ENCODE results near the gene TNFSF13.

DNA sequence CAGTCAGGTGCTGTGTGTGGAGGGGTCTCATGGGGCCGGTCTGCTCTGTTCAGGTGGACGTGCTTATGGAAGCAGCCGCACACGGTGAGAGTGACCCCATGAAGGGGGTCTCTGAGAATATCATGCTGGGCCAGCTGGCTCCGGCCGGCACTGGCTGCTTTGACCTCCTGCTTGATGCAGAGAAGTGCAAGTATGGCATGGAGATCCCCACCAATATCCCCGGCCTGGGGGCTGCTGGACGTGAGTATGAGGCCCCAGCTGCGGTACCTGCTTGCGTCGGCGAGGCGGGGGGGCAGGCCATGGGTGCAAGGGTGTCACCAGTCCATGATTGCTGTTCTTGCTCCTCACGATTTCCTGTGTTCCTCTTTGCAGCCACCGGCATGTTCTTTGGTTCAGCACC, 46.4 kb upstream of the TNFSF13 start:
- TF ChIP-seq, protein P1, sequence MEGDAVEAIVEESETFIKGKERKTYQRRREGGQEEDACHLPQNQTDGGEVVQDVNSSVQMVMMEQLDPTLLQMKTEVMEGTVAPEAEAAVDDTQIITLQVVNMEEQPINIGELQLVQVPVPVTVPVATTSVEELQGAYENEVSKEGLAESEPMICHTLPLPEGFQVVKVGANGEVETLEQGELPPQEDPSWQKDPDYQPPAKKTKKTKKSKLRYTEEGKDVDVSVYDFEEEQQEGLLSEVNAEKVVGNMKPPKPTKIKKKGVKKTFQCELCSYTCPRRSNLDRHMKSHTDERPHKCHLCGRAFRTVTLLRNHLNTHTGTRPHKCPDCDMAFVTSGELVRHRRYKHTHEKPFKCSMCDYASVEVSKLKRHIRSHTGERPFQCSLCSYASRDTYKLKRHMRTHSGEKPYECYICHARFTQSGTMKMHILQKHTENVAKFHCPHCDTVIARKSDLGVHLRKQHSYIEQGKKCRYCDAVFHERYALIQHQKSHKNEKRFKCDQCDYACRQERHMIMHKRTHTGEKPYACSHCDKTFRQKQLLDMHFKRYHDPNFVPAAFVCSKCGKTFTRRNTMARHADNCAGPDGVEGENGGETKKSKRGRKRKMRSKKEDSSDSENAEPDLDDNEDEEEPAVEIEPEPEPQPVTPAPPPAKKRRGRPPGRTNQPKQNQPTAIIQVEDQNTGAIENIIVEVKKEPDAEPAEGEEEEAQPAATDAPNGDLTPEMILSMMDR (IDR thresholded peaks at IDR 0.05; ENCODE audit: low read length): no peak
- TF ChIP-seq EZH2phosphoT487 (IDR thresholded peaks at IDR 0.05; ENCODE audit: low read length): no peak
